Parathyroid adenoma (tissue), 2 donors: ENCODE measurements around the gene PTPRD.

Source experiments
- H2AFZ ChIP-seq: fragments of 300-600 bp; sonication (generic); one replicate; pipeline ENCODE4 v1.7.0; 2017; ENCODE audit warnings: antibody characterized with exemption, mild to moderate bottlenecking
- H3K27ac ChIP-seq: fragments of 300-600 bp; sonication (generic); one replicate; pipeline ENCODE4 v1.7.0; 2017
- H3K27me3 ChIP-seq: fragments of 300-600 bp; sonication (generic); one replicate; pipeline ENCODE4 v1.7.0; 2017; ENCODE audit warnings: low read length; ENCODE audit not compliant: control insufficient read depth, insufficient read depth
- H3K36me3 ChIP-seq: fragments of 300-600 bp; sonication (generic); one replicate; pipeline ENCODE4 v1.7.0; 2017; ENCODE audit warnings: low read length; ENCODE audit not compliant: control insufficient read depth, insufficient read depth
- H3K4me1 ChIP-seq: fragments of 300-600 bp; sonication (generic); one replicate; pipeline ENCODE4 v1.7.0; 2017; ENCODE audit warnings: control low read depth
- H3K4me2 ChIP-seq: fragments of 300-600 bp; sonication (generic); one replicate; pipeline ENCODE4 v1.7.0; 2017; ENCODE audit warnings: low read length
- H3K4me3 ChIP-seq: fragments of 300-600 bp; sonication (generic); one replicate; pipeline ENCODE4 v1.7.0; 2017; ENCODE audit warnings: low read depth, low read length
- H3K79me2 ChIP-seq: fragments of 300-600 bp; sonication (generic); one replicate; pipeline ENCODE4 v1.7.0; 2017; ENCODE audit warnings: control low read depth
- H3K9ac ChIP-seq: fragments of 300-600 bp; sonication (generic); one replicate; pipeline ENCODE4 v1.7.0; 2017; ENCODE audit warnings: mild to moderate bottlenecking
- H3K9me3 ChIP-seq: fragments of 300-600 bp; sonication (generic); one replicate; pipeline ENCODE4 v1.7.0; 2017; ENCODE audit warnings: low read length; ENCODE audit not compliant: control insufficient read depth
- TF ChIP-seq, protein P1 (sequence below): fragments of 300-600 bp; sonication (generic); IDR thresholded peaks from one replicate; pipeline ENCODE4 v1.7.0; 2017; ENCODE audit warnings: antibody characterized with exemption, mild to moderate bottlenecking
- donor health status: primary hyperparathyroidism.

Gene PTPRD

DNA sequence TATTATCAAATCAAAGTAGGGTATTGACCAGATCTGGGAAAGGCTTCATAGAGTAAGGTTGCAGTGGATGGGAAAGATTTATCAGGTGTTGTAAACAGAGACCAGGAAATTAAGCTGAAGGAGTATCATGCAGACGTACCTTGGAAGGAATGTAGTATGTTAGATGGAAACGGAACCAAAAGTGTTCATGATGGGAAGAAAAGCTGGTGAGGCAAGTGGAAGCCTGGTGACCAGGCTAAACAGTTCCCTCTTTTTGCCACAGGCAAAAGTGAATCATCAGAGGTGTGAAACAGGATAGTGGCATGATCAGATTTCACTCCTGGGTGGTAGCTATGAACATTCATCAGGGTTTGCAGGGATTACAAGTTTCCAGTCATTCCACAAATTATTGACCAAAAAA, 2033.1 kb downstream of the PTPRD start:
- Histone ChIP-seq H3K36me3 (no peaks in the 10 kb centered on the region), H3K4me2 (no peak overlapping the region), H3K79me2 (no peaks in the 10 kb centered on the region), H3K9me3 (no peaks in the 10 kb centered on the region), H3K4me1 (no peaks in the 10 kb centered on the region), H3K4me3 (no peak overlapping the region), H3K27me3 (no peaks in the 10 kb centered on the region), H3K27ac (no peak overlapping the region), H3K9ac (no peak overlapping the region), H2AFZ (no peak overlapping the region)
- TF ChIP-seq, protein P1, sequence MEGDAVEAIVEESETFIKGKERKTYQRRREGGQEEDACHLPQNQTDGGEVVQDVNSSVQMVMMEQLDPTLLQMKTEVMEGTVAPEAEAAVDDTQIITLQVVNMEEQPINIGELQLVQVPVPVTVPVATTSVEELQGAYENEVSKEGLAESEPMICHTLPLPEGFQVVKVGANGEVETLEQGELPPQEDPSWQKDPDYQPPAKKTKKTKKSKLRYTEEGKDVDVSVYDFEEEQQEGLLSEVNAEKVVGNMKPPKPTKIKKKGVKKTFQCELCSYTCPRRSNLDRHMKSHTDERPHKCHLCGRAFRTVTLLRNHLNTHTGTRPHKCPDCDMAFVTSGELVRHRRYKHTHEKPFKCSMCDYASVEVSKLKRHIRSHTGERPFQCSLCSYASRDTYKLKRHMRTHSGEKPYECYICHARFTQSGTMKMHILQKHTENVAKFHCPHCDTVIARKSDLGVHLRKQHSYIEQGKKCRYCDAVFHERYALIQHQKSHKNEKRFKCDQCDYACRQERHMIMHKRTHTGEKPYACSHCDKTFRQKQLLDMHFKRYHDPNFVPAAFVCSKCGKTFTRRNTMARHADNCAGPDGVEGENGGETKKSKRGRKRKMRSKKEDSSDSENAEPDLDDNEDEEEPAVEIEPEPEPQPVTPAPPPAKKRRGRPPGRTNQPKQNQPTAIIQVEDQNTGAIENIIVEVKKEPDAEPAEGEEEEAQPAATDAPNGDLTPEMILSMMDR: no peak

DNA sequence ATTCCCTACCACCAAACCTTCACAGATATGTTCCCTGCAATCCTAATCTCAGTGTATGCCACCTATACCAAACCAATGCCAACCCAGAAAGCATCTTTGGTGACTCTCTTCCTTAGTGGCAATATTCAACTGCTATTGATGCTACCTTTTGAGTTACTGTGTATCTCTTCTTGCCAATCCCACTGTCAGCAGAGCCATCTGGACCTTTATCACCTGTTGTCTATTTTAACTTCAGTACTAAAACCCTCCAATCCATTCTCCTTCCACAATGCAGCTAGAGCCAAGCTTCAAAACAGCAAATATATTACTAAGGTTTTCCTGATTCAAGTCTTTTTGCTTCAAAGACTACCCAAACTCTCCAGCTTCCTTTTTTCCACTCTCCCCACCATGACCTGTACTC, 2036.1 kb downstream of the PTPRD start:
- H3K9ac ChIP-seq: no peak overlapping the region
- TF ChIP-seq, protein P1: no peak
- H3K27me3 ChIP-seq: no peaks in the 10 kb centered on the region
- no peak overlapping the region for H2AFZ ChIP-seq
- no peaks in the 10 kb centered on the region for H3K4me1 ChIP-seq
- H3K9me3 ChIP-seq: no peaks in the 10 kb centered on the region
- no peak overlapping the region for H3K27ac ChIP-seq
- no peak overlapping the region for H3K4me3 ChIP-seq
- H3K79me2 ChIP-seq: no peaks in the 10 kb centered on the region
- H3K4me2 ChIP-seq: no peak overlapping the region
- no peaks in the 10 kb centered on the region for H3K36me3 ChIP-seq

DNA sequence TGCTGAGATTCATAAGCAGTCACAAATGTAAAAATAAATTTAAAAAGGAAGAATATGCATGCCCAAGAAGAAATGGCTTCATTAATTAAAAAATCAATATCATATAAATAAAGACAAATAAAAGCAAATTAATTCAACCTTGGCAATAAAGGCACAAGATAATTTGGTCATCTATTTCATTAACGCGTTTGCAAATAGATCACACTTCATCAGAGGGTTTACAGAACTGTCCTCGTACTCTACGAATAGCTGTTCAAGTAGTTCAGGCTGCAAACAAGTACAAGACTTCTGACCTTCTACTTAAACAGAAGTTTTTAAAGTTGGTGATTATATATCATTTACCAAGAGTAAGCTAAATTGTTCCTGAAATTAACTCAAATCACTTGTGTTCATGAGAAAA, 2038.0 kb downstream of the PTPRD start:
- Histone ChIP-seq H3K36me3 (no peaks in the 10 kb centered on the region), H2AFZ (no peak overlapping the region), H3K9ac (no peak overlapping the region), H3K4me2 (no peak overlapping the region), H3K27me3 (no peaks in the 10 kb centered on the region), H3K9me3 (no peaks in the 10 kb centered on the region), H3K4me3 (no peak overlapping the region), H3K79me2 (no peaks in the 10 kb centered on the region), H3K4me1 (no peaks in the 10 kb centered on the region), H3K27ac (no peak overlapping the region)
- TF ChIP-seq, protein P1: no peak

DNA sequence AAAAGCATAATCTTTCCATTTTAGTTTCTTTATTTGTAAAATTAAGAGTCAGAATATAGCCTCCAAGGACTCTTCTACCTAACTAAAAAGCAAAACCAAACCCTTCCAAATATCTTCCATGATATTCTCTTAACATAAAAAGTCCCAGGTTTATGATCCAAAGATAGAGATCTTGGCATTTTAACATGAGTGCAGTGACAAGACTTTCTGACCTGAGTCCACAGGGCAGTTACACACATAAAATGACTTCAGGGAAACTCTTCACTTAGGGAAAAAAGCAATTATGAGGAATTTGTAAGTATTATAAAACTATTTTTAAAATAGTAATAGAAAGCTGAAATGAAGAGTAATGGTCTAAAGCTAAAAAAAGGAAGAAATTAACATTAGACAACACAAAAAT, 2040.6 kb downstream of the PTPRD start:
- H3K27ac ChIP-seq: no peak overlapping the region
- no peaks in the 10 kb centered on the region for H3K9me3 ChIP-seq
- no peaks in the 10 kb centered on the region for H3K27me3 ChIP-seq
- H3K4me2 ChIP-seq: no peak overlapping the region
- H3K79me2 ChIP-seq: no peaks in the 10 kb centered on the region
- H3K4me3 ChIP-seq: no peak overlapping the region
- H3K9ac ChIP-seq: no peak overlapping the region
- TF ChIP-seq, protein P1: no peak
- H3K4me1 ChIP-seq: no peaks in the 10 kb centered on the region
- no peak overlapping the region for H2AFZ ChIP-seq
- no peaks in the 10 kb centered on the region for H3K36me3 ChIP-seq

DNA sequence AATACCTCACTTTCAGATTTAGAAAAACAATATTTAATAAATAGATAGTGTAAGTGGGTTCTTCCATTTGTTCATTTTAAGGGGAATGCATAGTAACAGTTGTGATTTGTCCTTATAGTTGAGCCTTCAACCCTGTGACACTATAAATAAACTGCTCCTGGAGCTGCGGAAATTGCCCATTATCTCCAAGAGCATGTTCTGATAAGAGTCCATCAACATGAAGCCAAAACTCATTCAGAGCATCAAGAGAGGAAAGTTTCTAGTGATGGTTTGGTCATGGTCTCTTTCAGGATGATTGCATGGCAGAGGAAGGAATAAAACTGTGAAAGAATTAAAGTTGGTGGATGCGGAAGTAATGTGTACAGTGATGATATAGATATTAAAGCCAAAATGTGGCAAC, 2041.2 kb downstream of the PTPRD start:
- H3K4me3 ChIP-seq: no peak overlapping the region
- TF ChIP-seq, protein P1: no peak
- no peaks in the 10 kb centered on the region for H3K79me2 ChIP-seq
- H2AFZ ChIP-seq: no peak overlapping the region
- H3K27ac ChIP-seq: no peak overlapping the region
- no peak overlapping the region for H3K4me2 ChIP-seq
- no peaks in the 10 kb centered on the region for H3K4me1 ChIP-seq
- H3K9me3 ChIP-seq: no peaks in the 10 kb centered on the region
- no peaks in the 10 kb centered on the region for H3K36me3 ChIP-seq
- H3K27me3 ChIP-seq: no peaks in the 10 kb centered on the region
- H3K9ac ChIP-seq: no peak overlapping the region
